Cardiac septum (tissue), 1 donor: ENCODE measurements around the gene KCNMA1. TPM values are rescaled to one million over a fixed set of nuclear protein-coding genes. Genes with fewer than 3 reads are reported as not detected.

Experiments
- DNase-seq: peaks from one replicate; pipeline ENCODE4 v3.0.0-alpha.2; 2020; ENCODE audit warnings: low spot score
- intact Hi-C: fragments of 100-400 bp; cut with DNase I; formaldehyde crosslinking; loops from one replicate; pipeline ENCODE4 v1.14.0; 2022
- total RNA-seq: library from RNA; stranded (reverse); fragmentation: NEBNext Ultra II Directional; extraction: Animal tissue kit (Norgen Biotek cat#: 25700); gene quantifications from one replicate; pipeline ENCODE4 v1.2.1, GENCODE V29; 2021
- donor health status: DM: no; HTN: no; CAD: no.

Gene KCNMA1
- total RNA-seq, 1 donor from 2014 or later: 2.0 TPM

DNA sequence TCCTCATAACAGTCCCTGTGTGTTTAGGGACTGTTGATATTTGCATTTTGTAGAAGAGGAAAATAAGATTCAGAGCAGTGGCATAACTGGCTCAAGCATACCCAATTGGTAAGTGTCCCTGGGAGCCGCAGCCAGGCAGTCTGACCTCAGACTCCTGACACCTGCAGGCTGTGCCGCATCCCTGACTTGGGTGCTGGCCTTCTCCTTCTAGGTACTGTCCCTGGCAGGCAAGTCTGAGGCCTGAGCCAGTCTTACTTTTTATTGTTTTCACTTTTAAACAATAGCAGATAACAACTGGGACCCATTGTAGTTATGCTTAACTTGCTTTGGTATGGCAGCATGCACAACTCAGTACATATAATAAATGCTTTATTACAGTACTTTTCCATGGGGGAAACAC is 717.0 kb downstream of the KCNMA1 start:
- intact Hi-C loops: no loop called here
- DNase-seq: no peak

DNA sequence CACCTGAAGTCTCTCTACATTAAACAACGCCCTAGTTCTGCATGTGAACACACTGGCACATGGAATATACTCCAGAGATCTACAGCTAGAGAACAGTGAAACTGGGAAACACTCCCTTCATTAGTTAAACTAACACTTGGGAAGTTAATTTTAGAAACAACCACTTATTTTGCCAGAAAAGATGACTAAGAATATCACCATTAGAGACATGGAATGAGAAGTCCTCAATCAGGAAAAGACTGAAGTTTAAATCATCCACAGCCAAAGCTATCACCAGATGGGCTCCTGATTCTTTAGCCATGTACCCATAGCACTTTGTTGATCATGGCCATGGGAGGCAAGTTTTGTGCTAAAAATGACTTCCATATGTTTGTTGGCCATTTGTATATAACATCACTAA is 719.5 kb downstream of the KCNMA1 start:
- DNase-seq: no peak
- intact Hi-C loops: no loop called here

DNA sequence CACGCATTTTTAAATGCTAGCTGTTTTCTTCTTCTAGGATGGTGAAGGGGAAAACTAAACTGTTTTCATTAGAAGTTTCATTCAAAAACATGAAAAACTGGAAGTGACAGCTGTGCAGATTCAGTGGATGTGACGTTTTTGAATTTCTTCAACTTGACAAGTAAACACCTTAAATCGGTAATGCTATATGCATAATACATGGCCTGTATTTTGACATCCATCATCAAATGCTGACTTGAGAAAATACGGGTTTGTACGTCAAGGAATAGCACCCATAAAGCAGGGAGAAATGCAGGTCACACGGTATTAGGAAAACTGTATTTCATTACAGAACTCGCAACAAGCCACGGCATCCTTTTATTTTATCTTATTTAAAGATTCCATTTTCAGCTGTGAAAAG is 720.5 kb downstream of the KCNMA1 start:
- intact Hi-C loops: no loop called here
- DNase-seq: no peak

- intact Hi-C loops: no loop called here
- DNase-seq: no peak
Measured at GRCh38 chr10:76916536-76916935, 721.1 kb downstream of the KCNMA1 start.

- intact Hi-C loops: no loop called here
- DNase-seq: no peak
Measured at GRCh38 chr10:76915316-76915715, 722.3 kb downstream of the KCNMA1 start.

DNA sequence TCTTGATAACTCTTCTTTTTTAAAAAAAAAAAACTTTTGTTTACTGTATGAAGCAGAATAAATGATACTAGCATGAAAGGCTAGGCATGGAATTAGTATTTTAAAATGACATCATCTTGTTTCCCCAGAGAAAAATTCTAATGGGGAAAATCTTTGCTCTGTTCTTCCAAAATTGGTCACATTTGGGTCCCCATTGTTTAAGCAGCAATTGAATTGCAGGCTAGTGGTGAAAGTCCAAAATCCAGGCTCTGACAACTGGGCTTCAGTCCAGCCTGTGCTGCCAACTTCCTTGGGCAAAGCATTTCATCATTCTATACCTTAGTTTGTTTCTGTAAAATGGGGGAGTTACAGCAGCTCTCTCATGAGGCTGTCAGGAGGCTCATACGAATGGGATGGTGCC is 726.4 kb downstream of the KCNMA1 start:
- no peak for DNase-seq
- intact Hi-C loops: no loop called here

GRCh38 chr10:76910184-76910962 is 727.2 kb downstream of the KCNMA1 start:
- intact Hi-C loops: no loop called here
- no peak for DNase-seq

DNA sequence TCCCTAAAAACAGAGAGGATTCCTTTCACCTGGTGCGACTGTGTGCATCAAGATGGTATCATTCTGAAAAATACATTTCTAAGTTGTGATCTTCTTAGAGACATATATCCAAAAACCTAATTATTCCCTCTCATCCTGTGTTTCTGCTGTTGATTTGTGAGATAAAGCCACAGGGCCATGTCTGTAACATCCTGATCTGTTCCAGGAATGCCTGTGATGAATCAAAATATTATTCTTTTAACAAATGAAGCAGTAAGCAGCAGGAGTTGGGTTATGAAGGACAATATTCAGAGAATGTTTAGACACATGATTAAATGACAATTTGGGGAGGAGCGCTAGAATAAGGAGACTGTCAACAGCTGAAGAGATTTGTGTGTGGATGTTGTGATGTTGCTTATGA is 731.4 kb downstream of the KCNMA1 start:
- no peak for DNase-seq
- intact Hi-C loops: no loop called here

GRCh38 chr10:76905251-76905650 is 732.4 kb downstream of the KCNMA1 start:
- no peak for DNase-seq
- intact Hi-C loops: no loop called here

GRCh38 chr10:76903387-76903945 is 734.1 kb downstream of the KCNMA1 start:
- intact Hi-C loops: no loop called here
- DNase-seq: no peak

- intact Hi-C loops: no loop called here
- no peak for DNase-seq
Measured at GRCh38 chr10:76902949-76903348, 734.7 kb downstream of the KCNMA1 start.

DNA sequence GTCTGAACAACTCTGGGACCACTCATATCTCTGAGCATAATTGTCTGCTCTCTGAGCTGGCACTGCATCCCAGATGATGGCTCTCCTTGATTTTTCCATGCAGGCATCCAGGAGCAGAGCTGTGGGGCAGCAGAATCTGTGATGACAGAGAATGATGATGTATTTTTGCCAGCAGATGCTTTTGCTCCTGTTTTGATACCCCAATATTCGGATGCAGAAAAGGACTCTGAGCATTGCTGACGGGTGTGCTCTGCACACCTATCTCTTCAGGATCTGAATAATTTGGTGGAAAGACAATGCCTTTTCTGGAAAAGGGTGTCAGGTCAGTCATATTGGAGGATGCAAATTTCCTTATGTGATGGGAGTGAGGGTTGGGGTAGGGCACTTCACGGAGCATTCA is 735.9 kb downstream of the KCNMA1 start:
- intact Hi-C loops: no loop called here

GRCh38 chr10:76899490-76899889 is 738.1 kb downstream of the KCNMA1 start:
- intact Hi-C loops: no loop called here
- DNase-seq: no peak

More for the DNA sequence above, 735.9 kb downstream of the KCNMA1 start:
- DNase-seq: no peak

DNA sequence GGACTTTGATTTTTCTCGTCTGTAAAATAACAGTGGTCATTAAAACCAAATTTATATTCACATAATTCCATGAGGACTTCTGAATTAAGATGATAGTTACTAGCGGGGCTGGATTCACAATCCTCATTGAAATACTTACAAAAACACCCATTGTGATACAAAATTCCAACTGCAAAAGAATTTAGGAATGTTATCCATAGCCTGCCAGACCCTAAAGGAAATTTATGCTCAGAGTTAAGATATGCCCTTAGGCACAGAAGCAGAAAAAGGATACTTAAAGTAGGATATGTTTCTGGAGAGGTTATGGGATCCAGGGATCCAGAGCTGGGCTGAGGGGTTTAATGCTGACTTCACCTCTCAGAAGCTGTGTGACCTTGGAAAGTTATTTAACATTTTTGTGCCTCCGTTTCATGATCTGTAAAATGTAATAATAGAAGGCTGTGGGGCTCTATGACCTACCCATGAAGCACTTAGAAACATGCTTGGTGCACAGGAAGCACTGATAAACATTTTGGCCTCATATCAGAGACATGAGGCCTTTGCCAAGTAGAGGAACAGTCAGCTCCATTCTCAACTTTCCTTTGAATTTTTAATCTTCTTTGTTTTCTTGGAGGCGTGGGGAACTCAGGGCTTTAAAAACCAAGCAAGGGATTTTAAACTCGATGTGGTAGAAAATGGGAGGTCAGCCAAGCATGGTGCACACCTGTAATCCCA is 744.7 kb downstream of the KCNMA1 start:
- intact Hi-C loops: no loop called here
- no peak for DNase-seq

DNA sequence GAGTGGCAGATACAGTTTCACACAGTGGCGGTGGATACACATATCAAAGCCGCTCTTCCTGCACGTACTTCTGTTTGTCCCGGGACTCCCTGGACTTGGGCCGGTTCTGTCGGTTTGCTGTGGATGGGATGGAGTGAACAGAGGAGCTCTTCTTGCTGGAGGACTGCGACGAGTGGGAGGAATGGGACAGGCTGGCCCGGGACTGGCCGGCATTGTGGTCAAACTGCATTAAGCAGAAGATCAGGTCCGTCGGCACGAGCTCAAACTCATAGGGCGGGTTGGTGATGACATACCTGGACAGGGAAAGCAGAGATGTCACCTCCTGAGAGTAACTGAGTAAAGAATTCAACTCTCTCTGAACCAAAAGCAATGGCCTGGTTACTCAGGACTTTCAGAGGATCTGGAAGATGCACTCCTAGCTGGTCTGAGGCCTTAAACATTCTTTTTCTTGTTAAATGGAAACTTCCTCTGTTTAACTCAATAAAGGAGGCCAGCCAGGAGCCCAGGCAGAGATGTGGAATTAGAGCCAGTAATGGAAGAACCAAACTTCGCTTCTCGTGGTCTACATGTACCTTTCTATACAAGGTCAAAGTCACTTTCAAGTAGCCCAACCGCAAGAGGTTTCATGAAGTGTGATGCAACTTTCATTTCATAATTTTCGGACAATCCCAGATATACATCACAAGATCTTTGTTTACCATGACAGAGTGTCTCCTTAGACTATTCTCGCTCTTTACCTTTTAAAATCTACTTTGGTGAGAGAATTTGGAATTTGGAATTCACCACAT is 750.2 kb downstream of the KCNMA1 start:
- intact Hi-C loops: no loop called here
- no peak for DNase-seq

DNA sequence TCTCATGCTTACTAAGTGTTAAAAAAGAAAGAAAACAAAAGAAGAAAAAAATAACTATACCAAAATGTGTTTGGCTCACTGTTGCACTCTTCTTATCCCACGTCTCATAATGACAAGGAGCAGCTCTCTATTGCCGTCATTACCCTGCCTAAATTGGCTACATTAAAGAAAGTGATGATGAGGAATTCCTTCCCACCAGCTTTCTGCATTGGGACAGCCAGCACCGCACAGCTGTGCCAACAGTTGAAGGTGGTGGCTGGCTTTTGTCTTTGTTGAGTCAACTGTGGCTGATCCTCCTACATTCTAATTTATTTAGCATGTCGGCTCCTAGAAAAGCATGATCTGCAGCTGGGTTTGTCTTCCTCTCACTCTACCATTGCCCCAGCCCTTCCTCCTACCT is 751.8 kb downstream of the KCNMA1 start:
- intact Hi-C loops: no loop called here
- no peak for DNase-seq

- intact Hi-C loops: no loop called here
- DNase-seq: no peak
Measured at GRCh38 chr10:76884673-76885275, 752.8 kb downstream of the KCNMA1 start.

DNA sequence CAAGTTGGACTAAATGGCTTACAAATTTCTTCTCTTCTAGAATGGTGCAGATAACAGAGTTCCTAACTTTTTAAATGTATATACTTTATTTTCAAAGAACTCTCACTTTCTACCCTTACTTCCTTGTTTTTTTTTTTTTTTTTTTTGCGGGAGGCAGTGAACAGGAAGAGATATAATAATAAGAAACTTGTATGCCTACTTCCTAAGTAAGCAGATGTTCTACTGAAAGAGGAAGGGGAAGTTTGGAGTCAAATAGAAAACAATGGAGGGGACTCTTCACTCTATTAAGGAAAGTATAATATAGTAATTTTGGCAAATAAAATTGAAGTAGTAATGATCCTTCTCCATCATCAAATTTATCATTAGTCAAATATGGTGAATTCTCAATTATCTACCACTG is 754.0 kb downstream of the KCNMA1 start:
- intact Hi-C loops: no loop called here
- DNase-seq: no peak

- no peak for DNase-seq
- intact Hi-C loops: no loop called here
Measured at GRCh38 chr10:76882796-76883195, 754.8 kb downstream of the KCNMA1 start.

DNA sequence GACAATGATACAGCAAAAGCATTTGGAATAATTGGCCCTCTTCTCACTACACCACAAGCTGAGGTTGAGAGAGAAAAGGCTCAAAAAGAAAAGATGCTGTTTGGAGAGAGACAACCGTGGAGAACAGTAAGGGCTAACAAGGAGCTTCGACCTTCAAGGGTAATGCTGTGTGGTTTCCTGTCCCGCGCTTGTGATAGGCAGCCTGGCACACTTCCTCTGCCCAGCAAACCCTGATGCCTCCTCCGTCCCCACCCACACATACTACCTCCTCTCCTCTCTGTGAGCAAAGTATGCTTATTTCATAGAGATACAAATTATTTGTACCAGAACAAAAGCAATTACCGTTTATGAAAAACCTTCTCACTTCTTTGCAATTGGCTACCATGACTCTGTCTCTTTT is 755.4 kb downstream of the KCNMA1 start:
- intact Hi-C loops: no loop called here
- DNase-seq: no peak
